ENCODE data around the gene ALDOB. TPM values are rescaled to one million over a fixed set of nuclear protein-coding genes. Genes with fewer than 3 reads are reported as not detected.

Gene ALDOB
- total RNA-seq, 1 donor from 2014 or later: 0.35 TPM

Other genes with a start within 250 kb of the ALDOB start
- not detected for gene BAAT, start 50.8 kb downstream of the ALDOB start, total RNA-seq
- gene MRPL50, start 37.2 kb downstream of the ALDOB start, total RNA-seq: 18.2 TPM
- 17.5 TPM for gene ZNF189, start 36.9 kb downstream of the ALDOB start, total RNA-seq
- 53.7 TPM for gene RNF20, start 98.1 kb upstream of the ALDOB start, total RNA-seq
- not detected for gene PPP3R2, start 159.2 kb upstream of the ALDOB start, total RNA-seq

Data from left ventricle myocardium superior (tissue), 1 donor.